ENCODE measurements around the gene CENATAC. TPM values are rescaled to one million over a fixed set of nuclear protein-coding genes. Genes with fewer than 3 reads are reported as not detected.

Gene CENATAC
- total RNA-seq, 1 experiment from 2014 or later: 185 TPM

DNA sequence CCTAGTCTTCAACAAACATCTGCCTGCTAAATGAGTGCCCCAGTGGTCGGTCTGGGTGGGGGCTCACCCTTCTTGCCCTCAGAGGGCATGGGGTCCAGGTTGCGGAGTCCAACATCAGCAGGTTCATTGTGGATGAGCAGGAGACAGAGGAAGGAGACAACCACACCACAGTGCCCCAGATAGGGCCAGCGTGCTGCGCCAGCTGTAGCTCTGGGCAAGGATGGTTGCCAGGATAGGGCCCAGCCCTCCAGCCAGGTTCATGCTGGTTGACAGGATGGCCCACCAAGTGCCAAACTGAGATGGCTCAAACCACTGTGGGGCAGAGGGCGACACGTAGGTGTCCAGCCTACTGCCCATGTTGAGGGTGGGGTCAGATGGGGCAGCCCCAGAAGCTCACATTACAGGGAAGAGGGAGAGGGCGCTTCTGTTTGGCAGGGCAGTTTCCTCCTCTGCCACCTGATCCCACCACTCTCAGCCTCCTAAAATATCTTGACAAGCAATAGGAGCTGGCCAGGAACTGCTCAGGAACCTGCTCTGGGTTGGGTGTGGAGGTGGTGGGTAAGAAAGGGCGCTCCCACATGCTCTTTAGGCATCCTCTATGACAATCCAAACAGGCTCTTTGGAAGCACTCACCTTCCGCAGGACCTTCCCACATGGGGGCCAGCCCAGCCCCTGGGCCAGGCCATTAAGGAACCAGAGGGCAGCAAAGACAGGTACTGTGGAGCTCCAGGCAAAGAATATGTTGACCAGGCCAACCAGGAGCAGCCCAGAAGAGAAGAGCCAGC, 29.8 kb downstream of the CENATAC start:
- intact Hi-C loops (cut with micrococcal nuclease; ENCODE audit: unreplicated experiment): no loop called here
- no peaks in the 10 kb centered on the region for H3K27me3 Mint-ChIP-seq (ENCODE audit: insufficient read depth, unreplicated experiment)
- TF ChIP-seq, protein P1, sequence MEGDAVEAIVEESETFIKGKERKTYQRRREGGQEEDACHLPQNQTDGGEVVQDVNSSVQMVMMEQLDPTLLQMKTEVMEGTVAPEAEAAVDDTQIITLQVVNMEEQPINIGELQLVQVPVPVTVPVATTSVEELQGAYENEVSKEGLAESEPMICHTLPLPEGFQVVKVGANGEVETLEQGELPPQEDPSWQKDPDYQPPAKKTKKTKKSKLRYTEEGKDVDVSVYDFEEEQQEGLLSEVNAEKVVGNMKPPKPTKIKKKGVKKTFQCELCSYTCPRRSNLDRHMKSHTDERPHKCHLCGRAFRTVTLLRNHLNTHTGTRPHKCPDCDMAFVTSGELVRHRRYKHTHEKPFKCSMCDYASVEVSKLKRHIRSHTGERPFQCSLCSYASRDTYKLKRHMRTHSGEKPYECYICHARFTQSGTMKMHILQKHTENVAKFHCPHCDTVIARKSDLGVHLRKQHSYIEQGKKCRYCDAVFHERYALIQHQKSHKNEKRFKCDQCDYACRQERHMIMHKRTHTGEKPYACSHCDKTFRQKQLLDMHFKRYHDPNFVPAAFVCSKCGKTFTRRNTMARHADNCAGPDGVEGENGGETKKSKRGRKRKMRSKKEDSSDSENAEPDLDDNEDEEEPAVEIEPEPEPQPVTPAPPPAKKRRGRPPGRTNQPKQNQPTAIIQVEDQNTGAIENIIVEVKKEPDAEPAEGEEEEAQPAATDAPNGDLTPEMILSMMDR (IDR thresholded peaks at IDR 0.05; ENCODE audit: insufficient read depth in 1 of 2, low read depth in 1 of 2, low read length in 1 of 2, severe bottlenecking in 1 of 2, unreplicated experiment in 1 of 2): no peak
- POLR2A ChIA-PET: interaction anchor here (0.5 kb wide), 1 partner anchor 43 kb away, joined by 3 read pairs; no protein-coding TSS in a partner anchor
- Histone ChIP-seq H3K36me3 (ENCODE audit: control insufficient read depth, insufficient read depth, low read length) (peaks cover 21% of the 10 kb centered on the region), H3K4me1 (peaks cover 63% of the 10 kb centered on the region), H3K9me3 (no peaks in the 10 kb centered on the region), H3K27me3 (replicated peaks; ENCODE audit: control insufficient read depth, insufficient read depth, low read length) (no peaks in the 10 kb centered on the region), H3K4me3 (ENCODE audit: low read depth, low read length) (no peak overlapping the region; the same call in 1 of the 2 replicates)
- no TSS peak for BruUV-seq (replicated peaks)
- peak overlapping the region; percentile 39 for H3K4me3 Mint-ChIP-seq (ENCODE audit: unreplicated experiment)
- no peaks in the 10 kb centered on the region for H3K9me3 Mint-ChIP-seq (ENCODE audit: unreplicated experiment)
- peak overlapping the region; percentile 90 for H3K27ac Mint-ChIP-seq (ENCODE audit: unreplicated experiment)
- peaks cover 64% of the 10 kb centered on the region for H3K4me1 Mint-ChIP-seq (ENCODE audit: low read depth, unreplicated experiment)
- peaks cover 74% of the 10 kb centered on the region for H3K36me3 Mint-ChIP-seq (ENCODE audit: insufficient read depth, unreplicated experiment)
- no peak for DNase-seq
- CTCF ChIA-PET: interaction anchor here (0.6 kb wide), 1 partner anchor 237 kb away, joined by 3 read pairs; the partner anchor contains the start of gene DDX6

DNA sequence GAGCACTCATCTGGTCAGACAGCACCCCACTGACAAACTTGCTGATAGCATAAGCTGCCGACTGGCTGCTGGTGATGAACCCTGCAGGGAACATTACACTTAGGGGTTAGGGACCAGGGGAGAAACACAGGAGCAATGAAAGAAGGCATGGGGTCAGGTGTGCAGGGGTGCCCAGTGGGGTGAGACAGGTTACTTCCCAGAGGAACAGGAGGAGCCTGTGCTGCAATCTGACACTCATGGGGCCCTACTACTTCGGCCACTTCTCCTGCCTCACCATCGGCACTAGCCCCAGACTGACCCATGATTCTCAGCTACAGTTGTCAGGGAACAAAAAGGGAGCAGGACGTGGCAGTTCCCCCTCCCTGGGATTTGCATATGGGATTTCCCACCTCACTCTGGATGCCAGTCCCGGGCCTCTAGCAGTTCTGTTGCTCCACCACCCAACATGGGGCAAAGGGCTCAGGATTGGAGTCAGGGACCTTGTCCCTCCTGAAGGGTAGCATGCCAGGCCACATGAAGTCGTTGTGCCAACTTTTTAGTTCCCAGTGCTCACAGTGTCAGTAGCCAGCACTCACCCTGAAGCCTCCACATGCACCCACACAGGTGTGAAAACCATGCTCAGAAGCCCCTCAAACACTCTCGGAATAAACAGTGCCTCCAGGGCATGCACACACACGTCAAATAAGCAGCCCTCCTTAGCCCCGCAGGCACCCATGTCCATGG, 30.6 kb downstream of the CENATAC start:
- H3K27me3 ChIP-seq (replicated peaks; ENCODE audit: control insufficient read depth, insufficient read depth, low read length): no peaks in the 10 kb centered on the region
- Mint-ChIP-seq H3K9me3 (ENCODE audit: unreplicated experiment) (no peaks in the 10 kb centered on the region), H3K27me3 (ENCODE audit: insufficient read depth, unreplicated experiment) (no peaks in the 10 kb centered on the region), H3K27ac (ENCODE audit: unreplicated experiment) (peak overlapping the region; percentile 90), H3K4me3 (ENCODE audit: unreplicated experiment) (peak overlapping the region; percentile 93), H3K36me3 (ENCODE audit: insufficient read depth, unreplicated experiment) (peaks cover 66% of the 10 kb centered on the region), H3K4me1 (ENCODE audit: low read depth, unreplicated experiment) (peaks cover 60% of the 10 kb centered on the region)
- peaks cover 57% of the 10 kb centered on the region for H3K4me1 ChIP-seq
- DNase-seq: no peak
- H3K4me3 ChIP-seq (ENCODE audit: low read depth, low read length): peak overlapping the region; percentile 95
- intact Hi-C loops (cut with micrococcal nuclease; ENCODE audit: unreplicated experiment): loop anchor here (1.0 kb wide), 1 partner anchor 30 kb away; the partner anchor contains the start of gene CENATAC
- no peaks in the 10 kb centered on the region for H3K9me3 ChIP-seq
- peaks cover 18% of the 10 kb centered on the region for H3K36me3 ChIP-seq (ENCODE audit: control insufficient read depth, insufficient read depth, low read length)
- BruUV-seq (replicated peaks): no TSS peak
- ChIA-PET CTCF (no interaction called here), POLR2A (interaction anchor here (0.5 to 1.3 kb wide), 2 partner anchors 14 to 42 kb away, joined by 3 to 6 read pairs; no protein-coding TSS in a partner anchor)
- TF ChIP-seq, protein P1 (IDR thresholded peaks at IDR 0.05; ENCODE audit: insufficient read depth in 1 of 2, low read depth in 1 of 2, low read length in 1 of 2, severe bottlenecking in 1 of 2, unreplicated experiment in 1 of 2): no peak

DNA sequence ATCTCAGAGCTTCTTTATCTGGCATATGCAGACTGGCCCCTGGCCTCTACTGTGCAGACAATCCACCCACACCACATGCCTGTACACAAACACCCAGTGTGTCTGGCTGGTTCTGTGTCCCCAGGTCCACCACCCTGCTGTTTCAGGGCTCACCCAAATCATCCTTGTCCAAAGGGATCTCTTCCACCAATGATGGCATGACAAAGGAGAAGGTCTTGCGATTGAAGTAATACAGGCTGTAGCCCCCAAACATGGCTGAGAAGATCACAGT, 31.1 kb downstream of the CENATAC start:
- no peaks in the 10 kb centered on the region for H3K9me3 Mint-ChIP-seq (ENCODE audit: unreplicated experiment)
- peaks cover 56% of the 10 kb centered on the region for H3K4me1 Mint-ChIP-seq (ENCODE audit: low read depth, unreplicated experiment)
- TF ChIP-seq, protein P1 (IDR thresholded peaks at IDR 0.05; ENCODE audit: insufficient read depth in 1 of 2, low read depth in 1 of 2, low read length in 1 of 2, severe bottlenecking in 1 of 2, unreplicated experiment in 1 of 2): no peak
- Histone ChIP-seq H3K4me3 (ENCODE audit: low read depth, low read length) (peak overlapping the region; percentile 95), H3K27me3 (replicated peaks; ENCODE audit: control insufficient read depth, insufficient read depth, low read length) (no peaks in the 10 kb centered on the region), H3K9me3 (no peaks in the 10 kb centered on the region), H3K4me1 (peaks cover 52% of the 10 kb centered on the region), H3K36me3 (ENCODE audit: control insufficient read depth, insufficient read depth, low read length) (peaks cover 18% of the 10 kb centered on the region)
- DNase-seq: no peak
- ChIA-PET CTCF (interaction anchor here (1.5 kb wide), 1 partner anchor 14 kb away, joined by 5 read pairs; no protein-coding TSS in a partner anchor), POLR2A (interaction anchor here (1.2 to 1.4 kb wide), 3 partner anchors 8 to 56 kb away, joined by 3 to 6 read pairs (median 4); partner anchors contain the start of gene HMBS)
- intact Hi-C loops (cut with micrococcal nuclease; ENCODE audit: unreplicated experiment): loop anchor here (1.0 kb wide), 1 partner anchor 31 kb away; the partner anchor contains the start of gene CENATAC
- TSS peak; percentile 22 for BruUV-seq (replicated peaks)
- peak overlapping the region; percentile 93 for H3K4me3 Mint-ChIP-seq (ENCODE audit: unreplicated experiment)
- peak overlapping the region; percentile 90 for H3K27ac Mint-ChIP-seq (ENCODE audit: unreplicated experiment)
- H3K27me3 Mint-ChIP-seq (ENCODE audit: insufficient read depth, unreplicated experiment): no peaks in the 10 kb centered on the region
- peaks cover 61% of the 10 kb centered on the region for H3K36me3 Mint-ChIP-seq (ENCODE audit: insufficient read depth, unreplicated experiment)

Measured in Caco-2 (cell line).